Umbilical cord (tissue), 2 donors: ENCODE results near the gene TIAM1. TPM values are rescaled to one million over a fixed set of nuclear protein-coding genes. Genes with fewer than 3 reads are reported as not detected.
A peak's percentile ranks its signal among the peaks of the same experiment; 100 is the strongest.

Source experiments
- DNase-seq: peaks from one replicate; pipeline ENCODE4 v3.0.0-alpha.2; 2015; ENCODE audit warnings: low spot score
- total RNA-seq: library from RNA; depleted of rRNA; stranded (reverse); fragments of >200 nt; gene quantifications from one replicate; pipeline ENCODE4 v1.2.3, GENCODE V29; 2014; ENCODE audit warnings: low replicate concordance; ENCODE audit not compliant: insufficient read depth

TIAM1 gene
- total RNA-seq, 1 donor from 2014 or later, result 14.0 TPM

- no peak for DNase-seq
These were observed 138.6 kb downstream of the TIAM1 start for GRCh38 chr21:31205412-31205811.

GRCh38 chr21:31204801-31205200, 139.3 kb downstream of the TIAM1 start:
- DNase-seq, result no peak

DNA sequence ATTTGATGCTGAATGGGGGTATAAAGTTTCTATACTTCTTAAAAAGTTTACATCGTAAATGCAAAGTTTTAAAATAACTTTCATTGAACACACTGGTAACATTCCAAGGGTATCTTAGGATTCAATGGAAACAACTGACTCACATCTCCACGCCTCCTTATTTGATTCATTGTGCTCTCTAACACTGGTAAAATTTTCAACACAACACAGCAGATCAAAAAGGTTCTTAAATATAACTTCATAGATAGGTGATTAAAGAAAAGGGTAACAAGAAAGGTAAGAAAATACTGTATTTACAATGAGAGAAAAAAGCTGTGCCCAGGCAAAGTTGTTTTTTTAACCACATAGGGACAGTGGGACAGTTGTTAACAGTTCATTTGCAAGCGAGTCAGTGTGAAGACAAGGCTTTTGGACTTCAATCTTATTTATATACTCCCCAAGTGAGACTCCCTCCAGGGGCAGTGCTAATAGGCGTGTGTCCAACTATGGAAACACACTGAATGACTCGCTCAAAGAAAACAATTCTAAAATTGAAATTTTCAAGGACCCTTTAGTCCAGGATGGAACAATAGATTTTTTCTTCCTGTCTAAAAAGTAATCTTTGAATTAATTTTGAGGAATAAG, 140.5 kb downstream of the TIAM1 start:
- DNase-seq, result no peak

DNA sequence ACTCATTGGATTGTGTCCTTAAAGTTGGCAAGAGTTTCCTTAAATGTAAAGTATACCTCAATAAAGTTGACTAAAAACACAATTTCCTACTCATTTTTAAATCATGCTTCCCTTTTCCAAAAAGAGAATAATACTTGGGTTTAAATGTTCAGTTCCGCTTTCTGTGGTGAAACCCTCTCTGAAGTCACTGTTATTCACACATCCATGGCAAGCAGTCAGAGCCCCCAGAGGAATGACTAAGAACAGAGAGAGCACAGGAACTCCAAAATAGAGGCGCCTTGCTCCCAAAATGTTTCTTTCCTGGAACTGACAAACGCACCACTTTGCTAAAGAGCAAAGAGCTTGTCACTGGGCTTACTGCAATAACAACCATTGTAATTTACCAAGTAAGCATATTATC, 142.5 kb downstream of the TIAM1 start:
- peak; percentile 33 for DNase-seq

GRCh38 chr21:31201144-31201543, 142.9 kb downstream of the TIAM1 start:
- DNase-seq, result no peak

DNA sequence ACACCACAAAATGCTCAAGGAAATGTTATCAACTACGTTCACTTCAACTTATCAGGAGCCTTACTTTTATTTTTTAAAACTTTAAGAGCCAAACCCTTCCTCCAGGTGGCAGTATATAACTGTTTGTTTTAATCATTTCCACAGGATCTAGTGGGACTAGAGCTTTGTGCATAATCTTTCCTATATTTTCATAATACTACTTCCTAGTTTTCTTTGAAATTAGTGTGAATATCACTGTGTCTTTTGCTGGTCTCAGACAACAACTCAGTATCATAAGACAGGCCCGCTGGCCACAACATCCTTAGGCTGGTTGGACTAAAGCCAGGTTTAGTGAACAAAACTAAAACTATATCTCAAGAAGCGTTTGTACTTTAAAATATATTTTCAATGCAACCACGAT, 145.5 kb downstream of the TIAM1 start:
- peak; percentile 74 for DNase-seq

DNA sequence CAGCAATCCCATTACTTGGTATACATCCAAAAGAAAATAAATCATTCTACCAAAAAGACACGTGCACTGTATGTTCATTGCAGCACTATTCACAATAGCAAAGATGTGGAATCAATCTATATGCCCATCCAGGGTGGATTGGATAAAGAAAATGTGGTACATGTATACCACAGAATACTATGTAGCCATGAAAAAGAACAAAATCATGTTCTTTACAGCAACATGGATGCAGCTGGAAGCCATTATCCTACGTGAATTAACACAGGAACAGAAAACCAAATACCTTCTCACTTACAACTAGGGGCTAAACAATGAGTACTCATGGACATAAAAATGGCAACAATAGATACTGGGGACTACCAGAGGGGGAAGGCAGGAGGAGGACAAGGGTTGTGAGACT, 147.3 kb downstream of the TIAM1 start:
- DNase-seq, result no peak

DNA sequence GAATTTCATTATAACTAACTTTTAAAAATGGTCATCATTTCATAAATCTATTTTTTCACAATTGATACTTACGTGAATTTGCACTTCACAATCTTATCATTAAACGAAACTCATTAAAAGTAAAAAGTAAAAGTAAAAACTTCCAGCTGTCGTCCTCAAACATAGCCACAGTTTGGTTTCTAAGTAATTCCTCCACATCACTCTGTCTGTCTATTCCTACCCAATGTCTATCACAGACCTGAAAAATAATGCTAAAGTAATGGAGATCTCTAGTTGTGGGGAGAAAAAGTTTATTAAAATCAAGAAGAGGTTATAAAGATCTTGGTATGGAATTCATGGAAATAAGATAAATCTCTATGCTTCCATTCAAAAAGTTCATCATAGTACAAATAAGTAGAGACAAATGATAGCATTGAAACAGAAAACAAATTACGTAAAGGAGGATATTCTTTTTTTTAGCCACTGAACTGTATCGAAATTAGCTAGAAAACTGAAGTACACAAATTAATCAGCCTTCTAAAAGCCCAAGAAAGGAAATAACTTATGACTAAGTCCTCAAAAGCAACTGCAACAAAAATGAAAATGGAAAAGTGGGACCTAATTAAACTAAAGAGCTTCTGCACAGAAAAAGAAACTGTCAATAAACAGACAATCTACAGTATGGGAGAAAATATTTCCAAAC, 148.6 kb downstream of the TIAM1 start:
- DNase-seq, result no peak

DNA sequence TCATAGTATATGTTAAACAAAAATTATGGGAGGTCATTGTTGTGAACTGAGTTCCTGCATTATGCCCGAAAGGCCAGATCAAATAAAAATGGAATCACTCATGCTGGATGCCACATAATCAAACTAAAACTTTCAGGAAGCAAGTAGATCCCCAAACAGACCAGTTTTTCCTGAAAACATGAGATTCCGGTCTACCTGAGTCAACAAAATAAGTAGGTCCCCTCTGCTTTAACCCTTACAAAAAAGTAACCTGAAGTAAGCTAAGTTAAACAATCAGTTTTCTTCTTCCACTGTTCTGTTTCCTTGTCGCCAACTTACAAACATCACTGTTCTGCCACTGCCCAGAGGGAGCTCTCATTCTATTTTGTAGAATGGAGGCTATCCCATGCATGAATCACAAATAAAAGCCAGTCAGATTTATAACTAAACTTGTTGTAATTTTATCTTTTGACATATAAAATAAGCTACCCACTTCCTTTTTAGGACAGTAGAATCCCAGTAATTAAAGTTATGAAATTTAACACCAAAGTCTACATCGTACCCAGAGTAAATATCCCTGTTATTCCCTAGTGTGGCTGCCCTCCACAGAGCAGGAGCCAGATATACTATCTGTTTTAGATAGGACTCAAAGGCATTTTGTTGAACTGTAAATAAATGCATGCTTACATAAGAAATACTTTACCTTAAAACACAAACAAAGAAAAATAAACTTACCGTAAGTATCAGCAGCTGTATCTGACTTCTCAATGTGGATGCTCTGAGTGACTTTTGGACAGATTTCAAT, 149.4 kb downstream of the TIAM1 start:
- DNase-seq, result no peak

- no peak for DNase-seq
These were observed 150.3 kb downstream of the TIAM1 start for GRCh38 chr21:31193761-31194160.

DNA sequence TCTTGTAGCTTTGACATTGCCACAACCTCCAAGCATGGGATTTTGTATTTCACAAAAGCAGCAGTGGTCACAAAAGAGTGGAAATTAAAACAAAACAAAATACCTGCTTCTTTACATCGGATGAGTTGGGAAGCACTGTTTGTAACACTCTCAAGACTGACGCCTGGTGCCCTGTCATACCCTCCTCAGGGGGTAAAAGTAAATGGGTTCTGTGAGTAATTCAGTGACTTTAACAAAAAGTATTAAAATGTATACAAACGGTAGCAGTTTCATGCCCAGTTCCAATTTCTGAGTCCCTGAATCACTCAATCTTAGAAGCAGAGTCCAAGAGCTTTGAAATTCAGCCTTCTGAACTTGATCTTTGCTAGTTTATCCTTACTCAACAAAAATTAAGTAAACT, 152.5 kb downstream of the TIAM1 start:
- DNase-seq, result no peak

DNA sequence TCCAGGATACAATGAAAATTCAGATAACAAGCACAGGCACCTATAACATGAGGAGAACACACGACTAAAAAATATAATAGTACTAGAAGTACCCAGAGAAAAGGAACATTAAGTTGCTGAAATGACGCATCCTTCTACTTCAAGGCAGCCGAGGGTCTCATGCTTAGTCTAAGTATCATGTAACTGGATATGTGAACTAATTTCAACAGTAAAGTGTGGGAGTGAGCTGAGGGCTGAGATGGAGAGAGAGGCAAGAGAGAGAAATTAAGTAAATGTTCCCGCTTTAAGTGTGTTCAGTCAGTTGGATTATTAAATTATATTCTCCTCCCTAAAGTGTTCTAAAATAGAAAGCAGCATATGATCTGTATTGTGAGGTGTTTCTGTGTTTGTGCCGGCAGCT, 153.5 kb downstream of the TIAM1 start:
- DNase-seq, result no peak

DNA sequence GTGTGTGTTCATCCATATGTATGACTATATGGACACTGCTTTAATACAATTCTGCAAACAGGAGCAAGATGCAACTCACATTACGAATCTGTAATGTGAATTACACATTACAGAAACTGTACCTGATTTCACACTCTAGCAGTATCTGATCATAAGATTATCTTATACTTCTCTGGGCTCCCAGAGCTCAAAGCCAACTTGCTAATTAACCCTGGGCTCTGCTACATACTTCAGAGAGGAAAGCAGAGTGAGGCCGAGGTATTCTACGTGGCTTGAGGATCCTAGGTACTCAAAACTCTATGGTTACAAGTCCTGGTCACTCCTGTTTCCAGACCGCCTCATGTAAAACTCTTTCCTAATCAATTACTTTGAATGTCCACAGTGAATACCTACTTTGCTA, 156.6 kb downstream of the TIAM1 start:
- no peak for DNase-seq

DNA sequence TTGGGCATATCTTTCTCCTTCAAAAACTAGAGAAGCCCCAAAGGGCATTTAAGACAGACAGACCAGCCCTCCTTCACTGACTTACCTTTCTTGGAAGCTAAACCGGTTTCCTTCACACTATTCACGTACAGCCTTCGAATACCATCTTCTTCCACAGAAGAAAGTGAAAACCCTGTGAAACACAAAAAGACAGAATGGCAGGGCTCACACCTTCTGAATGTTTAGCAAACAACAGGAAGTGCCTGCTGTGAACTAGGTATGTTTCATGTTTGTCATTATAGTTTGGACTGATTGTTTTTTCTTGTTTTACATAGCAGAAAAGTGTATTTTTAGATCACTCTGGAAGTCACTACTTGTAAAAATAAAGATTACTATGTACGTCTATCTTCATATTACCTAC, 157.1 kb downstream of the TIAM1 start:
- DNase-seq, result no peak

GRCh38 chr21:31185663-31186062, 158.4 kb downstream of the TIAM1 start:
- no peak for DNase-seq

GRCh38 chr21:31184876-31185275, 159.2 kb downstream of the TIAM1 start:
- DNase-seq, result no peak

GRCh38 chr21:31184459-31184858, 159.6 kb downstream of the TIAM1 start:
- no peak for DNase-seq

DNA sequence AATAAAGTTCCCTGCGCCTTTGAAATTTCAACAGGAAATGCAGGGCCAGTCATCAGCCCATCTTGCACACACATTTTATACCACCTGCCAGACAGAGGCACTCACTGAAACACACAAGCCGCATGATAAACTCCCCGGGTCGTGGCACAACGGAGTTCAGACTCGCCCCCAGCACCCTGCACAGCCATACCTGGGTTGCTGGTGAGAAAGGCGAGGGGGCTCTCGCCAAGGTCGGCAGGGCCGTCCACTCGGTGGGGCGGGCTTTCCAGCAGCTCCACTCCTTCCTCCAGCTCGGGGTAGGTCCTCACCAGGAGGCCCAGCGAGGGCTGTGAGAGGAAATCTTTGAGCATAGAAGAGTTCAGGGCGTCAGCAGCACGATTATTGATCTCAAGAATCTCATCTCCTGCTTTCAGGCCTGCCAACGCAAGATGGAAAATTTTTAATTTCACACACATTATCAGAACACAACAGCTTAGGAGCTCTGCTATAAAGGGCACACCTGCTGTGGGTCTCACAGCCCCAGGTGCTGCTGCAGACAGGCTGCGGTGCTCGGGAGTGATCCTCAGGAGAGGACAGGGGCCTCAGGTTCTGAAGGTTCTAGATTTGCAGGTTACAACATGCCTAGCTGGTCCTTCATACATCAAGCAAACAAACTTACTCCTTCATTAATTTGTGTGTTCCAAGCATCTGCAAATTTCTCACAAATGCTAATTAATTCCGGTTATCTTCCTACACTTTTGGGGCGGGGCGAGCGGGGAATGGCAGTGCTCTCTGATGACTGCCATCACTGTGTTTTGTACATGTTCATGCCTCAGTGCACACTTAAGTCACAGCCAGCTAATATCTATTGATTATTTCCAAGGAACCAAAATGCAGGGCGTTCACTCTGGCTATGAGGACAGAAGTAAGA, 161.6 kb downstream of the TIAM1 start:
- no peak for DNase-seq

- DNase-seq, result no peak
These were observed 162.8 kb downstream of the TIAM1 start for GRCh38 chr21:31181082-31181750.

- peak; percentile 53 for DNase-seq
These were observed 163.6 kb downstream of the TIAM1 start for GRCh38 chr21:31180256-31181081.
